ELF-1 (cell line): ENCODE results near the gene USH1C.

ENCODE experiments used
- DNase-seq: peaks from one replicate; pipeline ENCODE4 v3.0.0-alpha.2; 2016; ENCODE audit warnings: low read depth, low spot score

Gene USH1C

DNA sequence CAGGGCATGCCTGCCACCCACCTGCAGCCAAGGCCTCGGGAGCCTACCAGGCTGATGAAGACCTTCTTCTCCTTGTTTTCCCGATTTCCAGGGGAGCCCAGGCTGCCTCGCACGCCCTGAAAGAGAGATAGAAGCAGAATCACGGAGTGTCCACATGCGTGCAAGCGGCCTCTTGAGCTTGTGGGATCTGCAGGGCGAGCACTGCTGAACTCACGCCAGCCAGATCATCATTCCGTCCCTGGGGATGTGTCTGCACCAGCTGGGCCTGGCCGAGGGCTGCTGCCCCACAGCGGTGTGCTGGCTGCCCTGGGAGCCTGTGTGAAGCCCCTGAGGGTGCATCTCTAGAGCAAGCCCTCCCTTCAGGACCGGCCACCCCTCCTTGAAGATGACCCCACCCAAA is 17.9 kb downstream of the USH1C start:
- no peak for DNase-seq

DNA sequence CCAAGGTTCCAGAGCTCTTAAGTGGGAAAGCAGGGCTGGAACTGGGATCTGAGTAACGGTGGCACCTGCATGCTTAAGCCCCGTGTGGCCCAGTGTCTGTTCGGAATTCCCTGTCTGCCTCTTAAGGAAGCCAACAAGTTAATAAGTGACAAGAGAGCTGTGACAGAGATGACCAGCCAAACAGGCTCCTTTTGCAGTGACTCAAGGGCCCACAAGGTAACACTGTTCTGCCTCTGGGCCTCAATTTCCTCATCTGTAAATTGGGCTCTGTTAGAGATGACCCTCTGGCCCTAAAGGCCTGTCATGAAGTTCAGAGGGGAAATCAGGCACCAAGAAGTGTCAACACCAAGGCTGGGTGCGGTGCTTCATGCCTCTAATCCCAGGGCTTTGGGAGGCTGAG is 18.6 kb downstream of the USH1C start:
- DNase-seq = no peak

- no peak for DNase-seq
Measured at GRCh38 chr11:17524221-17524620, 20.0 kb downstream of the USH1C start.

- no peak for DNase-seq
Measured at GRCh38 chr11:17522655-17523054, 21.6 kb downstream of the USH1C start.

DNA sequence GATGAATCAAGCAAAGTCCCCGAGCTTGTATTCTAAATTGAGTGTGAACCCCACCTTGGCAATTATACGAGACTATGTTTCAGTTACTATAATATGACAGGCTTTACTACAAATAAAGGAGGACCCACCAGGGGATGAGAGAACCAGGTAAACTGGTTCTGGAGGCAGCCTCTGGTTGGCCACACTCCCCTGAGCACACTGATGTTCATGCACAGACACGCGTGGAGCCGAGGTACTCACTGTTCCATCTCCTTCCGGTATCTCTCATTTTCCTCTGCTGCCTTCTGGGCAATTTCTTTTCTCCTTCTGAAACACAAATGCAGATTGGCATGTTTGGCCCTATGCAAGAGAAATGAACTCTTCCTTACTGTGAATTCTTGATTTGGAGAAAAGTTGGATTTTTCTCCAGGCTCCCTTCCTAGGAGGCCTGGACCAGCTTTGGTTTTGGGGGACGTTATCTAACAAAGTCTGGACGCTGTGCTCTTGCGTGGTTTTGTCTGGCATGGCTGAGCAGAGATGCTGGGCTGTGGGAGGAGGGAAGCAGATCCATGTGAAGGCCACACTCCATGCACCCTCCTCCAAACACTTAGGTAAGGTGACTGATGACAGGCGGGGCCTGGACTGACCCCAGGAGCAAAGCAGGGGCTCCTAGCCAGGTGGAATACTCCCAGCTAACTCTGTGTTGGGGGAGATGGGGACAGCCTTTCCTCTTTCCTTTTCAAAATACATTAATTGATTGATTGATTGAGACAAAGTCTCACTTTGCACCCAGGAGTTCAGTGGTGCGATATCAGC is 22.9 kb downstream of the USH1C start:
- no peak for DNase-seq

- DNase-seq = no peak
Measured at GRCh38 chr11:17519061-17519885, 24.9 kb downstream of the USH1C start.

GRCh38 chr11:17518366-17518765 is 25.9 kb downstream of the USH1C start:
- no peak for DNase-seq

DNA sequence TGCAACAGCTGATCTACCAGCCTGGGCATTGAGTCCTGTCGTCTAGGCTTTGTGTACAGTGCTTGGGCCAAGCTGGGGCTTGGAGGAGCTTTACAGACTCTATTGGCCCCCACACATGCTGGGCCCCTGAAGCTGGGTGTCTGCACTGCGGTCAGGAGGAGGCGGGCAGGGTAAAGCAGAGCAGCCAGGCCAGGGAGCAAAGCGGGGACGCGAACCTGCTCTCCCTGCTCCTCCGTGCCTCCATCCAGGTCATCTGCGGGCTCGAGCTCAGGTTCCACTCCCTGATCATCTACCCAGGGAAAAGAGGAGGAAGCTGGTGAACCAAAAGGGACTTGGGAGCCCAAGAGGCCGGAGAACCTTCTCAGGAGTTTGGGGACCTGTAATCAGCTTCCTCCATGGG is 27.0 kb downstream of the USH1C start:
- no peak for DNase-seq

GRCh38 chr11:17516551-17517150 is 27.6 kb downstream of the USH1C start:
- no peak for DNase-seq

DNA sequence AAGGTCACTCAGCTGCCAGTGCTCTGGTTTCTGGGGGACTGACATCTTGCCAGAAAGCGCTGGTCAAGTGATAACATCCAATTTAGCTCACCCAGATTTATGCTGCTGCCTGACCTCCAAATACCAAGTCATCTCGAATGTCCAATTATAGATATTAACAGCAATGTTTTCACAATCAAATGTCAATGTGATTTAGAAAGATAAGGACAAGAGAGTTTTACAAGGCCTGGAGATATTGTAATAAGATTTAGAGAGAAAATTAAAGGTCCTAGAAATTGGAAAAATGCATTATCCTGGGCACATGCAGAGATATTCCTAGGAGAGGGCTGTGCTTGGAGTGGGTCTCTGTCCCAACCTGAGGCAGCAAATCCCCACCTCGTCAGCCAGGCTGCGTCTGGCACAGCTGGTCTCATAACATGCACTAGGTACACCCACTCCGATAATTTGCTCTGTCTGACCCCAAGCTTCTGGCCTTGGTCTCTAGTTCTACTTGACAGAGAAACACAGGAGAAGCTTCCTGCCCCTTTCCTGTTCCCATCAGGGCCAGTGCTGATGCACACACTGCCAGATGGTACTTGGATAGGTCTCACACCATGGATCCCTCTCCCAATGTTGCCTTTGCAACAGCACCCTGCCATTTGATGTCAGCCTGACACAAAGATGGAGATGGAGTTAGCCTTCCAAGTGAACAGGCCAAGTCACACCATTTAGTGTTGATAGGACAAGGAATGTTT is 28.6 kb downstream of the USH1C start:
- no peak for DNase-seq

DNA sequence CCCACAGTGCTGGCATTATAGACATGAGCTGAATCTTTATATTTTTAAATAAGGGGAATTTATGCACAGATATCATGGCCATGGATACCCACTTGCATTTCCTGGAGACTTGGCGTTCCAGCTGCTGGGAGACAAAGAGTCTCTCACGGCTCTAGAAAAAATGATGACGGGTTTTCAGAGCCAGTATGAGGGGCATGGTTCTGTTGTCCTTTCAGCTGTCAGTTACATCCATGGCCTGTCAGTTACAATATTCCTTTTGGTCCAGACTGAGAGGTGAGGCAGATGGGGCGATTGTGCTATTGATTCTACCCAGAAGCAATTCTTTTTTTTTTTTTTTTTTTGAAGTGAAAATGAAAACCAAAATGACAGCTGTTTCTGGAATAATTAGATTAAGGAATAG is 29.7 kb downstream of the USH1C start:
- no peak for DNase-seq

GRCh38 chr11:17513853-17514252 is 30.4 kb downstream of the USH1C start:
- no peak for DNase-seq

DNA sequence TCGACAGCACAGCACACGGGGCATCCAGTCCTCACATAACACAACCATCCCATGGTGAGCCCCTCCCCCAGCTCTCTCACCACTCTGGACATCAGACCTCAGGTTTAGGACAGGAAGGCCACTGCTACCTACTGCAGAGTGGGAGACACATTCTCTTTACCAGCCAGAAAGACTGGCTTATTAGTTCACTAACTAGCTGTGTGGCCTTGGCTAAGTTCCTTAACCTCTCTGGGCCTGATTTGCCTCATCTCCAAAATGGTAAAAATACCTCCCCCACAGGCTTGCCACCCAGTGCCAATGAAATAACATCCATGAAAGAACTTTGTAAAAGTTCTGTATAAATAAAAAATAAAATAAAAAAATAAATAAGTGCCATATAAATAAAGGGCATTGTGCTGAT is 32.1 kb downstream of the USH1C start:
- no peak for DNase-seq

DNA sequence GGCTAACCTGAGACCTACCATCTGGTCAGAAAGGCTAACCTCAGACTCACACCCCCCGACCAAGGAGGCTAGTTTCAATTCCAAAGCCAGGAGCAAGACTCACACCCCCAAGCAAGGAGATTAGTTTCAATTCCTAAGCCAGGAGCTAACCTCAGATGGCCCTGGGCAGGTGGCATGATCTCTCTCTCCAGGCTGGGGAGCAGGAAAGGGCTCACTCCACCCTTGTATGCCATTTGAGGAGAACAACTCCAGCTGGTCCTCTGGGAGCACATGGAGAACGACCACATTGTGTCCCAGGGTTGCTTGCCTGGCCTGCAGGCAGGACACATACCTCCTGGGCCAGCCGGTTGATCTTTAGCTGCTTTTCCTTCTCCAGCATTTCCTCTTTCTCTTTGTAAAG is 32.6 kb downstream of the USH1C start:
- no peak for DNase-seq

DNA sequence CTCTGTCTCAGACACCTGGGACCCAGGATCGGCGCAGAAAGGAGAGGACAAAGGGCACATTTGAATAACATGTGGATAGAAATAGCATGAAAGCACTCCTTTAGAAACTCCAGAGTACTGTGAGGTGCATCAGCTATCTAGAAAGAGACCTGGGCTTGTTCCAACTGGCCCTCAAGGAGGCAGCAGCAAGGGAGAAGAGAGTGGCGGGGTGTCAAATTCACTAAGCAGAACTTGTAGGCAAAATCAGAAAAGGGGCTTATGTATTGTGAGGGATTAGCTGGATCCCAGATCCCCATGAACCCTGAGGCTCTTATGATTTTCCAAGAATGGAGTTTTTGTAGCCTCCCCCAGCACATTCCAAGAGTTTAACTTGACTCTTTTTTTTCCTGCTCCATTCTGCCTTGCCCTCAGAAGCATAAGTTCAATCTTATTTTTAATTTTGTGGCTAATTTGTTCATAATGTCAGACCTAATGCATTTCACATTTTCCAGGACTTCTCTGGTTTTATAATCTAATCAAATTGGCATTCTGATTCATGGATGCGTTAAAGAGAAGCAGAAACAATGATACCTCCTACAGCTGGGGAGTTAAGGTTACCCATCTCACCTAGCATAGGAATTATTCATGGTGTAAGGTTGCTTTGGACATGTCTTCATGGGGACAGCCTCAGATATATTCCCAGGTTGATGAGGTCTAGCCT is 33.6 kb downstream of the USH1C start:
- DNase-seq = no peak

DNA sequence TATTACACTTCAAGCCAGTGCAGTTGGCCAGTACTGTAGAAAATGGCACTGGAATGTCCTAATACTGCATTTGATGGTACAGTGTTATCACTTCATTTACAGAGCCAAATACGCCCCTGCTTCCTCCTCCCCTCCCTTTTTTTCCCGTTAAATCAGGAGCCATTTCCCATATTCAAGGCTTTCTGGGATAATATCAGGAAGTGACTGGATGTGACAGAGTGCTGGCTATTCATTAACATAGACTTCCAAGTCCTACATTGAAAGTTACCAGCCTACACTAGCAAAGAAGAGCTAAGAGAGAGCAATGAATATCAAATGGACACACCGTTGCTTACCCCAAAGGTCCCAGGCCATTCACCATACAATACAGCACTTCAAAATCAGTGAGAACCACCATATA is 35.4 kb downstream of the USH1C start:
- DNase-seq = no peak

- no peak for DNase-seq
Measured at GRCh38 chr11:17508306-17508705, 35.9 kb downstream of the USH1C start.

DNA sequence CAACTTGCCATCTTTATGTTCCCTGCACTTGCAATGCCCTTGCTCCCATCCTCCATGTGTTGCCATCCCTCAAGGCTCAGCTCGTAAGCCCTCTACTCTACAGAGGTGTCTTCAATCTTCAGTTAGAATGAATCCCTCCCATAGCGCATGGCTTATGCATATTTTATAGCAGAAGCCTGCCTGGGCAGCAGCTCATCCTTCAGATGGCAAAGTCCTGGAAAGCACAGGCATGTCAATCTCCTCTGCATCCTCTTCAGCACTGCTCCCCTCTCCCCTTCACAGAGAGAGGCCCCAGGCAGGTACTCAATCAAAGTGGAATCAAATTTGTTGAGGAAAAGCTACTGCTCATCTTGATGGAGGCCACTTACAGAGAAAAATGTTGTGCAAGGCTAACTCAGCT is 36.4 kb downstream of the USH1C start:
- DNase-seq = no peak

- DNase-seq = no peak
Measured at GRCh38 chr11:17506942-17507341, 37.3 kb downstream of the USH1C start.

- no peak for DNase-seq
Measured at GRCh38 chr11:17506314-17506713, 37.9 kb downstream of the USH1C start.

- DNase-seq = no peak
Measured at GRCh38 chr11:17505146-17505545, 39.1 kb downstream of the USH1C start.
